ENCODE results near the gene LRG1. TPM values are rescaled to one million over a fixed set of nuclear protein-coding genes. Genes with fewer than 3 reads are reported as not detected.
A peak's percentile ranks its signal among the peaks of the same experiment; 100 is the strongest.

LRG1 gene
- total and polyA plus RNA-seq, 2 of the 13 experiments (the other 11 are each of a cell fraction or from before 2014, with no cell fraction given) = 12.0 to 39.3 TPM

- no peak; the same call in 1 of the 2 replicates for TF ChIP-seq PAXIP1 (CRISPR knock-in tag; conservative IDR thresholded peaks at IDR 0.05)
- 0 out of 3 replicates have a peak, but pooled peaks have one; percentile 15 for TF ChIP-seq MXI1 (IDR thresholded peaks at IDR 0.05; ENCODE audit: borderline replicate concordance, low read depth, low read length)
- TF ChIP-seq ZNF224 (CRISPR knock-in tag; IDR thresholded peaks at IDR 0.05) = no peak
- TF ChIP-seq SMARCC2 (IDR thresholded peaks at IDR 0.05) = no peak
- TF ChIP-seq IRF9 (CRISPR knock-in tag; IDR thresholded peaks at IDR 0.05; ENCODE audit: borderline replicate concordance) = 0 out of 2 replicates have a peak, but pooled peaks have one; percentile 35
- peak; percentile 74 for TF ChIP-seq AFF4 (CRISPR knock-in tag; IDR thresholded peaks at IDR 0.05)
- peak; percentile 73; the same call in 1 of the 2 replicates for TF ChIP-seq ZBTB4 (CRISPR knock-in tag; IDR thresholded peaks at IDR 0.05; ENCODE audit: borderline replicate concordance)
- TF ChIP-seq CBFB (CRISPR knock-in tag; IDR thresholded peaks at IDR 0.05) = peak; percentile 45; the same call in 1 of the 2 replicates
- TF ChIP-seq ARID3A (IDR thresholded peaks at IDR 0.05; ENCODE audit: low read depth, low read length) = no peak
- 0 out of 2 replicates have a peak, but pooled peaks have one; percentile 43 for TF ChIP-seq ZNF430 (CRISPR knock-in tag; IDR thresholded peaks at IDR 0.05)
- peak; percentile 52; the same call in 1 of the 2 replicates for TF ChIP-seq ZNF670 (CRISPR knock-in tag; IDR thresholded peaks at IDR 0.05; ENCODE audit: borderline replicate concordance)
- 0 out of 2 replicates have a peak, but pooled peaks have one; percentile 40 for TF ChIP-seq ZNF552 (CRISPR knock-in tag; IDR thresholded peaks at IDR 0.05; ENCODE audit: borderline replicate concordance)
- TF ChIP-seq NCOA1 (CRISPR knock-in tag; IDR thresholded peaks at IDR 0.05) = no peak
Observed at GRCh38 chr19:4582980-4583842, 43.4 kb upstream of the LRG1 start (continued).
